Measurements from ENCODE around the gene PHYHD1.

The PHYHD1 gene

DNA sequence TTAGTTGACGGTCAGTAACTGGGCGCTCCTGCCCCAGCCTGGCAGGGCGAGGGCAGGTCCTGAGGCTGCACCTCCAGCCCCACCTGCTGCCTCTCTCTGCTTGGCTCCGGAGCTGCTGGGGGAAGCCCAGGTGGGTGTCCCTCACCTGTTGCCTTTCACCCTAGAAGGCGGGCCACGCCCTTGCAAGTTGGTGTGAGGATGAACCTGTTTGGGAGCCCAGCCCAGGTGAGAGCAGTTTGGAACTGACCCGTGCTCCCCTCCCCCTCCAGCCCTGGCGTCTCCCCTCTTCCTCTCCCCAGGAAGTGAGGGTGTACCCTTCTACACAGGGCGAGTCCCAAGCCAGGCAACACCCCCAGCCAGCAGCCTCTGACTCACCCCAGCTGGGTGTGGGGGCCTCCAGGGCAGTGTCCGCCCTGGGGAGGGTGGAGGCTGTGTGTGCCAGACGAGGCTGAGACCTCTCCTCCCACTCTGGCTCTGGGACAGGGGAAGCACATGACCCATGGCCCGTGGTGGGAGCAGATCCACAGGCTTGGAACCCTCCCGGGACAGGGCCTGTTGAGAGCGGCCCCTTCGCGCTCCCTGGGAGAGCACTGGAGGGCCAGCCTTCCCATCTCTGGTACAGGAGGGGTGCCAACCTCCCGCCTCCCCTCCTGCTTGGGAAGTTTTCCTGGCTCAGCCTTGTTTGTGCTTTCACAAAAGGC lies 28.4 kb upstream of the PHYHD1 start:
- ChIA-PET CTCF (interaction anchor here (1.7 kb wide), 1 partner anchor 36 kb away, joined by 5 read pairs; no protein-coding TSS in a partner anchor), POLR2A (no interaction called here)
- TF ChIP-seq, protein P1, sequence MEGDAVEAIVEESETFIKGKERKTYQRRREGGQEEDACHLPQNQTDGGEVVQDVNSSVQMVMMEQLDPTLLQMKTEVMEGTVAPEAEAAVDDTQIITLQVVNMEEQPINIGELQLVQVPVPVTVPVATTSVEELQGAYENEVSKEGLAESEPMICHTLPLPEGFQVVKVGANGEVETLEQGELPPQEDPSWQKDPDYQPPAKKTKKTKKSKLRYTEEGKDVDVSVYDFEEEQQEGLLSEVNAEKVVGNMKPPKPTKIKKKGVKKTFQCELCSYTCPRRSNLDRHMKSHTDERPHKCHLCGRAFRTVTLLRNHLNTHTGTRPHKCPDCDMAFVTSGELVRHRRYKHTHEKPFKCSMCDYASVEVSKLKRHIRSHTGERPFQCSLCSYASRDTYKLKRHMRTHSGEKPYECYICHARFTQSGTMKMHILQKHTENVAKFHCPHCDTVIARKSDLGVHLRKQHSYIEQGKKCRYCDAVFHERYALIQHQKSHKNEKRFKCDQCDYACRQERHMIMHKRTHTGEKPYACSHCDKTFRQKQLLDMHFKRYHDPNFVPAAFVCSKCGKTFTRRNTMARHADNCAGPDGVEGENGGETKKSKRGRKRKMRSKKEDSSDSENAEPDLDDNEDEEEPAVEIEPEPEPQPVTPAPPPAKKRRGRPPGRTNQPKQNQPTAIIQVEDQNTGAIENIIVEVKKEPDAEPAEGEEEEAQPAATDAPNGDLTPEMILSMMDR (IDR thresholded peaks at IDR 0.05; ENCODE audit: control extremely low read depth, extremely low read depth, low read depth, missing control alignments), result no peak
- DNase-seq (ENCODE audit: extremely low spot score), result no peak

DNA sequence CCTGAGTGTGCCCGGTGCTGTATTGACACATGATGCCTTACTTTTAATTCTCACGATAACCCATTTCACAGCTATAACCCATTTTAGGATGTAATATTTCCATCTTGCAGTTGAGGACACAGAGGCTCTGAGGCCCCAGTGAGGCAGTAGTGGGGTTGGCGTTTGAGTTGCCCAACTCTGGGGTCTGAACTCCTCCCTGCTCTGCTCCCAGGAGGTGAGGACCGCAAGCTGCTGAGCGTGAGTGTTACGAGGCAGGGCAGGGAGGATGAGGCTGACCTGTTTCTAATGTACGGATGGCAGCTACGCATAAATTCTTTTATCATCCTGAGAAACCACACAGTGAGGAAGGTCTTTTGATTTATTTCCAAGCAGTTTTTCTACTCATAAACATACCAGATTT lies 27.4 kb upstream of the PHYHD1 start:
- ChIA-PET CTCF (interaction anchor here (0.8 to 1.7 kb wide), 2 partner anchors 22 to 35 kb away, joined by 3 to 5 read pairs; no protein-coding TSS in a partner anchor), POLR2A (no interaction called here)
- TF ChIP-seq, protein P1 (IDR thresholded peaks at IDR 0.05; ENCODE audit: control extremely low read depth, extremely low read depth, low read depth, missing control alignments), result no peak
- DNase-seq (ENCODE audit: extremely low spot score), result no peak

DNA sequence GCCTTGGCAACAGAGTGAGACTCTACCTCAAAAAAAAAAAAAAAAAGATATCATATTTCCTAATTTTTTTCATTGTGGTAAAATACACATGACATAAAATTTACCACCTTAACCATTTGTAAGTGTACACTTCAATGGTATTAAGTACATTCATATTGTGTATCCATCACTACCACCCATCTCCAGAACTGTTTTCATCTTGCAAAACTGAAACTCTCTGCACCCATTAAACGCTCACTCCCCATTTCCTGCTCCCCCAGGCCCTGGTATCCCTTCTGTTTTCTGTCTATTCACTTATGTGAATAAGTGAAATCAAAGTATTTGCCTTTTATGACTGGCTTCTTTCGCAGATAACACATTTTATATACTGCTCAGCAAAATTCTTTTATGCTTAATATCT lies 26.0 kb upstream of the PHYHD1 start:
- ChIA-PET CTCF (interaction anchor here (1.5 kb wide), 1 partner anchor 34 kb away, joined by 7 read pairs; no protein-coding TSS in a partner anchor), POLR2A (no interaction called here)
- no peak for DNase-seq (ENCODE audit: extremely low spot score)
- TF ChIP-seq, protein P1 (IDR thresholded peaks at IDR 0.05; ENCODE audit: control extremely low read depth, extremely low read depth, low read depth, missing control alignments), result no peak

- ChIA-PET POLR2A (no interaction called here), CTCF (interaction anchor here (1.5 kb wide), 1 partner anchor 33 kb away, joined by 7 read pairs; no protein-coding TSS in a partner anchor)
- DNase-seq (ENCODE audit: extremely low spot score), result no peak
- TF ChIP-seq, protein P1 (IDR thresholded peaks at IDR 0.05; ENCODE audit: control extremely low read depth, extremely low read depth, low read depth, missing control alignments), result no peak
Measured at GRCh38 chr9:128895556-128895955, 25.2 kb upstream of the PHYHD1 start.

GRCh38 chr9:128898382-128898781 lies 22.4 kb upstream of the PHYHD1 start:
- ChIA-PET CTCF (interaction anchor here (1.4 kb wide), 1 partner anchor 29 kb away, joined by 5 read pairs; no protein-coding TSS in a partner anchor), POLR2A (no interaction called here)
- TF ChIP-seq, protein P1 (IDR thresholded peaks at IDR 0.05; ENCODE audit: control extremely low read depth, extremely low read depth, low read depth, missing control alignments), result no peak
- no peak for DNase-seq (ENCODE audit: extremely low spot score)

- TF ChIP-seq, protein P1 (IDR thresholded peaks at IDR 0.05; ENCODE audit: control extremely low read depth, extremely low read depth, low read depth, missing control alignments), result no peak
- no peak for DNase-seq (ENCODE audit: extremely low spot score)
- POLR2A ChIA-PET, result no interaction called here
- CTCF ChIA-PET, result interaction anchor here (1.4 kb wide), 1 partner anchor 28 kb away, joined by 5 read pairs; no protein-coding TSS in a partner anchor
Measured at GRCh38 chr9:128898845-128899565, 21.8 kb upstream of the PHYHD1 start.

All from GM10248 (cell line).